ENCODE results near the gene PTCH2. TPM values are rescaled to one million over a fixed set of nuclear protein-coding genes. Genes with fewer than 3 reads are reported as not detected.

The PTCH2 gene
- total RNA-seq, 1 experiment from 2014 or later: 1.1 TPM

- TF ChIP-seq HMGXB4 (CRISPR knock-in tag; IDR thresholded peaks at IDR 0.05) (no peak; the same call in 1 of the 2 replicates), STAT6 (CRISPR knock-in tag; conservative IDR thresholded peaks at IDR 0.05; ENCODE audit: low read depth) (no peak), IRF2 (CRISPR knock-in tag; IDR thresholded peaks at IDR 0.05; ENCODE audit: borderline replicate concordance, low read depth) (no peak), NR1H2 (CRISPR knock-in tag; IDR thresholded peaks at IDR 0.05) (no peak), ATF1 (CRISPR knock-in tag; IDR thresholded peaks at IDR 0.05) (no peak), MYBL2 (CRISPR knock-in tag; IDR thresholded peaks at IDR 0.05) (no peak)
Measured at GRCh38 chr1:44820328-44821239, 22.5 kb downstream of the PTCH2 start (continued).

- Mint-ChIP-seq H3K27me3 (ENCODE audit: low read depth) (no peaks in the 10 kb centered on the region), H3K4me3 (peak overlapping the region; percentile 81), H3K27ac (peak overlapping the region; percentile 100), H3K4me1 (peaks cover 24% of the 10 kb centered on the region), H3K9me3 (no peaks in the 10 kb centered on the region), H3K36me3 (no peaks in the 10 kb centered on the region)
- CTCF ChIA-PET: interaction anchor here (0.6 to 2.7 kb wide), 10 partner anchors 11 to 490 kb away, joined by 3 to 10 read pairs (median 4); partner anchors contain the start of genes BTBD19, HECTD3, PLK3 and RNU5D-1
- POLR2A ChIA-PET: interaction anchor here (0.5 to 3.2 kb wide), 14 partner anchors 10 to 296 kb away, joined by 3 to 22 read pairs (median 5); partner anchors contain the start of genes BEST4, BTBD19, PLK3 and PTCH2
- DNase-seq (ENCODE audit: low spot score) (peak; percentile 83), ATAC-seq (peak; percentile 93)
- peak; percentile 99 for TF ChIP-seq AR (CRISPR knock-in tag; IDR thresholded peaks at IDR 0.05)
- TF ChIP-seq FOXJ3 (CRISPR knock-in tag; IDR thresholded peaks at IDR 0.05; ENCODE audit: borderline replicate concordance): no peak
- TF ChIP-seq ZNF512 (CRISPR knock-in tag; IDR thresholded peaks at IDR 0.05; ENCODE audit: borderline replicate concordance): peak; percentile 24; the same call in 1 of the 2 replicates
- no peak for TF ChIP-seq CBFB (CRISPR knock-in tag; IDR thresholded peaks at IDR 0.05; ENCODE audit: low read depth)
- TF ChIP-seq ERG (CRISPR knock-in tag; IDR thresholded peaks at IDR 0.05): peak; percentile 97
- peak; percentile 77; the same call in 1 of the 2 replicates for TF ChIP-seq CREM (CRISPR knock-in tag; IDR thresholded peaks at IDR 0.05)
- peak; percentile 95 for TF ChIP-seq CDX4 (CRISPR knock-in tag; IDR thresholded peaks at IDR 0.05; ENCODE audit: borderline replicate concordance)
- peak; percentile 73; the same call in 1 of the 2 replicates for TF ChIP-seq MYBL2 (CRISPR knock-in tag; IDR thresholded peaks at IDR 0.05)
- TF ChIP-seq GRHL2 (CRISPR knock-in tag; IDR thresholded peaks at IDR 0.05; ENCODE audit: insufficient replicate concordance, severe bottlenecking): no peak
- TF ChIP-seq OVOL2 (CRISPR knock-in tag; IDR thresholded peaks at IDR 0.05; ENCODE audit: borderline replicate concordance): peak; percentile 91; the same call in 1 of the 2 replicates
- TF ChIP-seq ZNF317 (CRISPR knock-in tag; IDR thresholded peaks at IDR 0.05; ENCODE audit: borderline replicate concordance, low read depth): 0 out of 2 replicates have a peak, but pooled peaks have one; percentile 31
- TF ChIP-seq SMAD3 (CRISPR knock-in tag; IDR thresholded peaks at IDR 0.05; ENCODE audit: borderline replicate concordance): peak; percentile 56; the same call in 1 of the 2 replicates
- TF ChIP-seq TP53 (CRISPR knock-in tag; IDR thresholded peaks at IDR 0.05): no peak
- TF ChIP-seq MLX (CRISPR knock-in tag; IDR thresholded peaks at IDR 0.05): peak; percentile 94
- TF ChIP-seq ZNF396 (CRISPR knock-in tag; IDR thresholded peaks at IDR 0.05; ENCODE audit: borderline replicate concordance): no peak
Measured at GRCh38 chr1:44819608-44820327, 23.3 kb downstream of the PTCH2 start.

Measured in WTC11 (cell line).